ENCODE data around the gene CPEB4.

- TF ChIP-seq CTCF (IDR thresholded peaks at IDR 0.05; ENCODE audit: insufficient read depth, low read length) (no peak), POLR2AphosphoS5 (IDR thresholded peaks at IDR 0.05; ENCODE audit: low read depth) (no peak), SPI1 (IDR thresholded peaks at IDR 0.05; ENCODE audit: borderline replicate concordance, low read depth) (no peak)
- TF ChIP-seq, protein P1, sequence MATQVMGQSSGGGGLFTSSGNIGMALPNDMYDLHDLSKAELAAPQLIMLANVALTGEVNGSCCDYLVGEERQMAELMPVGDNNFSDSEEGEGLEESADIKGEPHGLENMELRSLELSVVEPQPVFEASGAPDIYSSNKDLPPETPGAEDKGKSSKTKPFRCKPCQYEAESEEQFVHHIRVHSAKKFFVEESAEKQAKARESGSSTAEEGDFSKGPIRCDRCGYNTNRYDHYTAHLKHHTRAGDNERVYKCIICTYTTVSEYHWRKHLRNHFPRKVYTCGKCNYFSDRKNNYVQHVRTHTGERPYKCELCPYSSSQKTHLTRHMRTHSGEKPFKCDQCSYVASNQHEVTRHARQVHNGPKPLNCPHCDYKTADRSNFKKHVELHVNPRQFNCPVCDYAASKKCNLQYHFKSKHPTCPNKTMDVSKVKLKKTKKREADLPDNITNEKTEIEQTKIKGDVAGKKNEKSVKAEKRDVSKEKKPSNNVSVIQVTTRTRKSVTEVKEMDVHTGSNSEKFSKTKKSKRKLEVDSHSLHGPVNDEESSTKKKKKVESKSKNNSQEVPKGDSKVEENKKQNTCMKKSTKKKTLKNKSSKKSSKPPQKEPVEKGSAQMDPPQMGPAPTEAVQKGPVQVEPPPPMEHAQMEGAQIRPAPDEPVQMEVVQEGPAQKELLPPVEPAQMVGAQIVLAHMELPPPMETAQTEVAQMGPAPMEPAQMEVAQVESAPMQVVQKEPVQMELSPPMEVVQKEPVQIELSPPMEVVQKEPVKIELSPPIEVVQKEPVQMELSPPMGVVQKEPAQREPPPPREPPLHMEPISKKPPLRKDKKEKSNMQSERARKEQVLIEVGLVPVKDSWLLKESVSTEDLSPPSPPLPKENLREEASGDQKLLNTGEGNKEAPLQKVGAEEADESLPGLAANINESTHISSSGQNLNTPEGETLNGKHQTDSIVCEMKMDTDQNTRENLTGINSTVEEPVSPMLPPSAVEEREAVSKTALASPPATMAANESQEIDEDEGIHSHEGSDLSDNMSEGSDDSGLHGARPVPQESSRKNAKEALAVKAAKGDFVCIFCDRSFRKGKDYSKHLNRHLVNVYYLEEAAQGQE (IDR thresholded peaks at IDR 0.05; ENCODE audit: insufficient replicate concordance, low read depth), result no peak
These were observed 34.6 kb upstream of the CPEB4 start for GRCh38 chr5:173853370-173854131.

Data from HL-60 (cell line).